ENCODE data around the gene FOXF1.

DNA sequence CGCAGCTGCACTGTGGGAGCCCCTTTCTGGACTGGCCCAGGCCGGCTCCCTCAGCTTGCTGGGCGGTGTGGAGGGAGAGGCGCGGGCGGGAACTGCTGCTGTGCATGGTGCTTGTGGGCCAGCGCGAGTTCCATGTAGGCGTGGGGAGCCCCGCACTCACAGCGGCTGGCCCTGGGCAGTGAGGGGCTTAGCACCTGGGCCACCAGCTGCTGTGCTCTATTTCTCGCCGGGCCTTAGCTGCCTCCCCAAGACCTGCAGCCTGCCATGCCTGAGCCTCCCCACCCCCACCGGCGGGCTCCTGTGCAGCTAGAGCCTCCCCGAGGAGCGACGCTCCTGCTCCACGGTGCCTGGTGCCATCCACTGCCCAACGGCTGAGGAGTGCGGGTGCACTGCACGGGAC is 43.0 kb downstream of the FOXF1 start:
- TF ChIP-seq, protein P1, sequence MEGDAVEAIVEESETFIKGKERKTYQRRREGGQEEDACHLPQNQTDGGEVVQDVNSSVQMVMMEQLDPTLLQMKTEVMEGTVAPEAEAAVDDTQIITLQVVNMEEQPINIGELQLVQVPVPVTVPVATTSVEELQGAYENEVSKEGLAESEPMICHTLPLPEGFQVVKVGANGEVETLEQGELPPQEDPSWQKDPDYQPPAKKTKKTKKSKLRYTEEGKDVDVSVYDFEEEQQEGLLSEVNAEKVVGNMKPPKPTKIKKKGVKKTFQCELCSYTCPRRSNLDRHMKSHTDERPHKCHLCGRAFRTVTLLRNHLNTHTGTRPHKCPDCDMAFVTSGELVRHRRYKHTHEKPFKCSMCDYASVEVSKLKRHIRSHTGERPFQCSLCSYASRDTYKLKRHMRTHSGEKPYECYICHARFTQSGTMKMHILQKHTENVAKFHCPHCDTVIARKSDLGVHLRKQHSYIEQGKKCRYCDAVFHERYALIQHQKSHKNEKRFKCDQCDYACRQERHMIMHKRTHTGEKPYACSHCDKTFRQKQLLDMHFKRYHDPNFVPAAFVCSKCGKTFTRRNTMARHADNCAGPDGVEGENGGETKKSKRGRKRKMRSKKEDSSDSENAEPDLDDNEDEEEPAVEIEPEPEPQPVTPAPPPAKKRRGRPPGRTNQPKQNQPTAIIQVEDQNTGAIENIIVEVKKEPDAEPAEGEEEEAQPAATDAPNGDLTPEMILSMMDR (IDR thresholded peaks at IDR 0.05) = no peak
- no peak for TF ChIP-seq POLR2A (IDR thresholded peaks at IDR 0.05)
